Breast epithelium (tissue), 3 donors: ENCODE measurements around the gene SMURF1.

Experiments
- CTCF ChIP-seq, 3 donors: fragments of 450-650 bp; IDR thresholded peaks; one replicate each; pipeline ENCODE4 v1.5.1; 2016 to 2017; ENCODE audit warnings: antibody characterized with exemption in 3 of 3, mild to moderate bottlenecking in 3 of 3, moderate library complexity in 3 of 3
- POLR2A ChIP-seq: fragments of 450-650 bp; IDR thresholded peaks from one replicate; pipeline ENCODE4 v1.6.1; 2016; ENCODE audit warnings: antibody characterized with exemption, mild to moderate bottlenecking, moderate library complexity
- POLR2AphosphoS5 ChIP-seq, 3 donors: sonication (generic); formaldehyde crosslinking; IDR thresholded peaks; one replicate each; pipeline ENCODE4 v1.6.1; 2017; ENCODE audit warnings: antibody characterized with exemption in 3 of 3

- TF ChIP-seq POLR2AphosphoS5 (IDR thresholded peaks at IDR 0.05) (no peak), POLR2A (no peak), CTCF (IDR thresholded peaks at IDR 0.05) (no peak)
Measured at GRCh38 chr7:99118077-99118476, 25.8 kb downstream of the SMURF1 start.
